Fibroblast of lung (primary cell): ENCODE data around the gene PTPRE. TPM values are rescaled to one million over a fixed set of nuclear protein-coding genes. Genes with fewer than 3 reads are reported as not detected.

ENCODE experiments used
- DNase-seq, 2 donors: peaks; one replicate each; pipeline versions ENCODE4 v3.0.0 to v3.0.0-alpha.2; 2010; ENCODE audit warnings: low read depth in 2 of 2
- H2AFZ ChIP-seq: 2 replicates; pipeline ENCODE4 v1.5.1; 2012; ENCODE audit warnings: low read length, control low read depth, inconsistent platforms
- H3K27ac ChIP-seq: 2 replicates; pipeline ENCODE4 v1.5.1; 2011; ENCODE audit warnings: low read length, control low read depth; ENCODE audit not compliant: insufficient read depth
- H3K27me3 ChIP-seq: 2 replicates; pipeline ENCODE4 v1.5.1; 2011; ENCODE audit warnings: mild to moderate bottlenecking, low read length; ENCODE audit not compliant: control insufficient read depth, insufficient read depth
- H3K36me3 ChIP-seq: 2 replicates; pipeline ENCODE4 v1.5.1; 2011; ENCODE audit warnings: low read length; ENCODE audit not compliant: control insufficient read depth, insufficient read depth
- H3K4me1 ChIP-seq: 2 replicates; pipeline ENCODE4 v1.5.1; 2011; ENCODE audit warnings: low read length; ENCODE audit not compliant: control insufficient read depth, insufficient read depth; ENCODE audit errors: extremely low read depth
- H3K4me2 ChIP-seq: 2 replicates; pipeline ENCODE4 v1.5.1; 2011; ENCODE audit warnings: low read length, control low read depth; ENCODE audit not compliant: insufficient read depth; ENCODE audit errors: extremely low read depth
- H3K4me3 ChIP-seq, 4 experiments: fragments of 200-600 bp in 1 of 4; sonication (generic) in 1 of 4; replicated peaks in 1 of 4; 2 replicates each; pipeline ENCODE4 v1.5.1; 2011 to 2016; ENCODE audit warnings: low read length in 4 of 4, low read depth in 3 of 4, mild to moderate bottlenecking in 3 of 4, control low read depth in 2 of 4, inconsistent platforms in 1 of 4, mixed read lengths in 1 of 4; ENCODE audit not compliant: insufficient read depth in 1 of 4; ENCODE audit errors: control extremely low read depth in 1 of 4
- H3K79me2 ChIP-seq: 2 replicates; pipeline ENCODE4 v1.5.1; 2012; ENCODE audit warnings: mild to moderate bottlenecking, low read length, inconsistent platforms; ENCODE audit not compliant: control insufficient read depth, insufficient read depth
- H3K9ac ChIP-seq: 2 replicates; pipeline ENCODE4 v1.5.1; 2011; ENCODE audit warnings: mild to moderate bottlenecking, low read length, control low read depth; ENCODE audit not compliant: insufficient read depth
- H3K9me3 ChIP-seq: 2 replicates; pipeline ENCODE4 v1.5.1; 2012; ENCODE audit warnings: low read depth, low read length; ENCODE audit not compliant: control insufficient read depth, insufficient read depth
- H4K20me1 ChIP-seq: 2 replicates; pipeline ENCODE4 v1.5.1; 2011; ENCODE audit warnings: low read length; ENCODE audit not compliant: control insufficient read depth, insufficient read depth; ENCODE audit errors: extremely low read depth
- EZH2 ChIP-seq: IDR thresholded peaks from 2 replicates; pipeline ENCODE4 v1.5.1; 2012; ENCODE audit warnings: low read length, control low read depth, mild to moderate bottlenecking; ENCODE audit errors: missing control alignments
- polyA plus RNA-seq, 2 donors: library from polyadenylated mRNA; depleted of rRNA in 1 of 2; stranded (reverse) in 1 of 2; unstranded in 1 of 2; fragments of >200 nt; gene quantifications; 2 replicates each; pipeline ENCODE4 v1.2.1, GENCODE V29; 2011 to 2012; ENCODE audit warnings: missing spikeins in 1 of 2
- total RNA-seq: library from RNA; depleted of rRNA; stranded (reverse); fragments of >200 nt; gene quantifications from 2 replicates; pipeline ENCODE4 v1.2.1, GENCODE V29; 2014
- TF ChIP-seq, protein P1 (sequence below), 2 donors: IDR thresholded peaks in 1 of 2; conservative IDR thresholded peaks in 1 of 2; 1 replicate in 1 of 2; 2 replicates in 1 of 2; pipeline ENCODE4 v1.5.1; 2011 to 2012; ENCODE audit warnings: low read length in 2 of 2, control low read depth in 1 of 2, inconsistent platforms in 1 of 2, low read depth in 1 of 2, mild to moderate bottlenecking in 1 of 2

The PTPRE gene
- total and polyA plus RNA-seq, 2 donors (not counting 1 experiment from before 2014, with no cell fraction given) = 0.75 to 1.8 TPM

GRCh38 chr10:128084364-128084763 is 177.5 kb downstream of the PTPRE start:
- H3K27ac ChIP-seq = no peak overlapping the region
- no peak for TF ChIP-seq EZH2
- TF ChIP-seq, protein P1, sequence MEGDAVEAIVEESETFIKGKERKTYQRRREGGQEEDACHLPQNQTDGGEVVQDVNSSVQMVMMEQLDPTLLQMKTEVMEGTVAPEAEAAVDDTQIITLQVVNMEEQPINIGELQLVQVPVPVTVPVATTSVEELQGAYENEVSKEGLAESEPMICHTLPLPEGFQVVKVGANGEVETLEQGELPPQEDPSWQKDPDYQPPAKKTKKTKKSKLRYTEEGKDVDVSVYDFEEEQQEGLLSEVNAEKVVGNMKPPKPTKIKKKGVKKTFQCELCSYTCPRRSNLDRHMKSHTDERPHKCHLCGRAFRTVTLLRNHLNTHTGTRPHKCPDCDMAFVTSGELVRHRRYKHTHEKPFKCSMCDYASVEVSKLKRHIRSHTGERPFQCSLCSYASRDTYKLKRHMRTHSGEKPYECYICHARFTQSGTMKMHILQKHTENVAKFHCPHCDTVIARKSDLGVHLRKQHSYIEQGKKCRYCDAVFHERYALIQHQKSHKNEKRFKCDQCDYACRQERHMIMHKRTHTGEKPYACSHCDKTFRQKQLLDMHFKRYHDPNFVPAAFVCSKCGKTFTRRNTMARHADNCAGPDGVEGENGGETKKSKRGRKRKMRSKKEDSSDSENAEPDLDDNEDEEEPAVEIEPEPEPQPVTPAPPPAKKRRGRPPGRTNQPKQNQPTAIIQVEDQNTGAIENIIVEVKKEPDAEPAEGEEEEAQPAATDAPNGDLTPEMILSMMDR (conservative IDR thresholded peaks at IDR 0.05 in 1 of 2, IDR thresholded peaks at IDR 0.05 in 1 of 2; ENCODE audit: low read depth in 1 of 2, low read length in 2 of 2) = no peak
- H3K9me3 ChIP-seq = no peaks in the 10 kb centered on the region
- no peak overlapping the region for H3K9ac ChIP-seq
- DNase-seq = no peak
- H3K4me2 ChIP-seq = no peak overlapping the region
- H3K4me3 ChIP-seq = no peak overlapping the region
- H2AFZ ChIP-seq = no peak overlapping the region
- no peaks in the 10 kb centered on the region for H3K4me1 ChIP-seq
- no peaks in the 10 kb centered on the region for H3K79me2 ChIP-seq
- H3K36me3 ChIP-seq = no peaks in the 10 kb centered on the region
- no peaks in the 10 kb centered on the region for H4K20me1 ChIP-seq
- no peaks in the 10 kb centered on the region for H3K27me3 ChIP-seq

- Histone ChIP-seq H3K4me1 (no peaks in the 10 kb centered on the region), H3K9me3 (no peaks in the 10 kb centered on the region), H3K4me2 (no peak overlapping the region), H4K20me1 (no peaks in the 10 kb centered on the region), H3K4me3 (no peak overlapping the region), H3K27ac (no peak overlapping the region), H3K36me3 (no peaks in the 10 kb centered on the region), H3K27me3 (no peaks in the 10 kb centered on the region), H2AFZ (no peak overlapping the region), H3K79me2 (no peaks in the 10 kb centered on the region), H3K9ac (no peak overlapping the region)
- DNase-seq = no peak
- no peak for TF ChIP-seq EZH2
- TF ChIP-seq, protein P1 (conservative IDR thresholded peaks at IDR 0.05 in 1 of 2, IDR thresholded peaks at IDR 0.05 in 1 of 2; ENCODE audit: low read depth in 1 of 2, low read length in 2 of 2) = no peak
Measured at GRCh38 chr10:128084991-128085390, 178.1 kb downstream of the PTPRE start.

DNA sequence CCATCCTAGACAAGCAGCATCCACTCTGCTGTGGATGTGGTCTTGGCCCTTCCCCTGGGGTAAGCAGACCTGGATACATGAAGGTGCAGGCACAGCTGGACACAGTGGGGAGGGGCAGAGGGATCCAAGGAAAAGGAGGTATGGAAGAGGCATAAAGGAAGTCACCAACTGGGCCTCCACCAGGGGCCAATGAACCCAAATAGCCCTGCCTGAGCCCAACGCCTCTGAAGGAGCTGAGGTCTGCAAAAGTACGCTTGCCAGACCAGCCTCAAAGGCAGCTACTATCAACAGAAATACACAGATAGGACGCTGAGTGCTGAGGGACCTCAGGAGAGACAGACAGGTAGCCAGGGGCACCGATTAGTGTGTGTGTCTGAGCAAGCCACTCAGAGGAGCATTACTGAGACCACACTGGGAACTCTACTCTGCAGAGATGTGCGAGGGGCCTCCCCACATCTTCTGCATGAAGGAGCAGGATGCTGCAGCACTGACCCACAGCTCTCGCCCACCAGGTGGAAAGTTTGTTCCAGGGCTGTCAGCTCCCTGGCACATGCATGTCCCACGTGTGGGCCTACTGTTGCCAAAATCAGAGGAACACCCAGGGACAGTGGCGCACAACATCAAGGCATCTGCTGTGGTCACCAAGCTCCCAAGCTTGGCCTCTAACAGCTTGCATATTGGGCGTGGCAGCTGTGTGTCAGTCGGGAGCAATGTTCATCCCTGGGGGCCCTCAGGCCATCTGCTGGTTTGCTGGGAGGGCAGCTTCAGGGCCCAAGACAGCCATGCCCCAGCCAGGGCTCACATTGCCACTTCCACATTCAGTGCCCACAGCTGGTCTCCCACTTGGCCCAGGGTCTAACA is 179.3 kb downstream of the PTPRE start:
- H3K9ac ChIP-seq = no peak overlapping the region
- H3K4me2 ChIP-seq = no peak overlapping the region
- DNase-seq = no peak
- H3K4me3 ChIP-seq = no peak overlapping the region
- H3K27me3 ChIP-seq = no peaks in the 10 kb centered on the region
- H3K36me3 ChIP-seq = no peaks in the 10 kb centered on the region
- no peaks in the 10 kb centered on the region for H3K79me2 ChIP-seq
- H2AFZ ChIP-seq = no peak overlapping the region
- no peak for TF ChIP-seq EZH2
- TF ChIP-seq, protein P1 (conservative IDR thresholded peaks at IDR 0.05 in 1 of 2, IDR thresholded peaks at IDR 0.05 in 1 of 2; ENCODE audit: low read depth in 1 of 2, low read length in 2 of 2) = no peak
- no peaks in the 10 kb centered on the region for H3K9me3 ChIP-seq
- H4K20me1 ChIP-seq = no peaks in the 10 kb centered on the region
- H3K27ac ChIP-seq = no peak overlapping the region
- no peaks in the 10 kb centered on the region for H3K4me1 ChIP-seq
